ENCODE results near the gene MAJIN.

DNA sequence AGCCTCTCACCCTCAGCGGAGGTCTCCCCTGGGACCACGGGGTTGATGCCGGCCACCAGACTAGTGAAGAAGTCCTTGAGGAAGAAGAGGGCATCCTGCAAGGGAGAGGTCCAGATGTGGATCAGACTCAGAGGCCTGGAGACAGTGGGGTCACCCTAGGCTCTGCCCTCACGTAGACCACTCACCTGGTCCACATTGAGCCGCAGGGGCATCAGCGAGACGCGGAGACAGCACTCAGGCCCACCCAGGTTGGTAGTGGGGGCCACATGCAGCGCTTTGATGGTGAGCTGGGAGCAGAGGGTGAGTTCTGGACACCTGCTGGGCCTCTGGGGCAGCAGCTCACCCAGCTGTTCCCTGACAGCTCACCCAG is 73.8 kb downstream of the MAJIN start:
- TF ChIP-seq, protein P1, sequence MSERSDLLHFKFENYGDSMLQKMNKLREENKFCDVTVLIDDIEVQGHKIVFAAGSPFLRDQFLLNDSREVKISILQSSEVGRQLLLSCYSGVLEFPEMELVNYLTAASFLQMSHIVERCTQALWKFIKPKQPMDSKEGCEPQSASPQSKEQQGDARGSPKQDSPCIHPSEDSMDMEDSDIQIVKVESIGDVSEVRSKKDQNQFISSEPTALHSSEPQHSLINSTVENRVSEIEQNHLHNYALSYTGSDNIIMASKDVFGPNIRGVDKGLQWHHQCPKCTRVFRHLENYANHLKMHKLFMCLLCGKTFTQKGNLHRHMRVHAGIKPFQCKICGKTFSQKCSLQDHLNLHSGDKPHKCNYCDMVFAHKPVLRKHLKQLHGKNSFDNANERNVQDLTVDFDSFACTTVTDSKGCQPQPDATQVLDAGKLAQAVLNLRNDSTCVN (tag by site-specific recombination; optimal IDR thresholded peaks at IDR 0.05), result no peak
- TF ChIP-seq ZNF169 (tag by site-specific recombination; IDR thresholded peaks at IDR 0.05) (no peak), ZSCAN16 (tag by site-specific recombination; IDR thresholded peaks at IDR 0.05) (no peak), ZNF24 (tag by site-specific recombination; IDR thresholded peaks at IDR 0.05) (no peak), CTCF (tag by site-specific recombination; IDR thresholded peaks at IDR 0.05) (no peak), REST (tag by site-specific recombination; IDR thresholded peaks at IDR 0.05) (no peak), YY1 (tag by site-specific recombination; IDR thresholded peaks at IDR 0.05) (no peak)

Measured in HEK293 (cell line).